ENCODE results near the gene ADRA2C. TPM values are rescaled to one million over a fixed set of nuclear protein-coding genes. Genes with fewer than 3 reads are reported as not detected.

Gene ADRA2C
- total RNA-seq, 4 donors from 2014 or later: 2.3 to 14.9 (median 6.5) TPM

DNA sequence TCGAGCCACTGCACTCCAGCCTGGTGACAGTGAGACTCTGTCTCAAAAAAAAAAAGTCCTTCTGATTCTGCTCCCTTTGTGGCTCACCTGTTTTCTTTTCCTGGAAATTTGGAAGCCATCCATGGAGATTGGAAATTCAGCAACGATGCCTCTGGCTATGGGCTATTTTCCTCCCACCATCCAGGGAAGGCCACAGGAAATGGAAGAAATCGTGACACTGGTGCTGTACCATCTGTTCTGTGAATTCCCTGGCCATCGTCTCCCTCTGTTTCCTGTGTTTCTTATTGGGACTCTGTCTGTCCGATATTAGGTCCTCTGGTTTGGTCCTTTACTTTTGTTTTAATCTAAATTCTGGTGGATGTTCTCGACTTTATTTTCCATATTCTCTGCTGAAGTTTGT, 29.4 kb upstream of the ADRA2C start:
- H3K4me3 ChIP-seq (ENCODE audit: low read depth, poor library complexity, severe bottlenecking): no peak overlapping the region
- TF ChIP-seq, protein P1, sequence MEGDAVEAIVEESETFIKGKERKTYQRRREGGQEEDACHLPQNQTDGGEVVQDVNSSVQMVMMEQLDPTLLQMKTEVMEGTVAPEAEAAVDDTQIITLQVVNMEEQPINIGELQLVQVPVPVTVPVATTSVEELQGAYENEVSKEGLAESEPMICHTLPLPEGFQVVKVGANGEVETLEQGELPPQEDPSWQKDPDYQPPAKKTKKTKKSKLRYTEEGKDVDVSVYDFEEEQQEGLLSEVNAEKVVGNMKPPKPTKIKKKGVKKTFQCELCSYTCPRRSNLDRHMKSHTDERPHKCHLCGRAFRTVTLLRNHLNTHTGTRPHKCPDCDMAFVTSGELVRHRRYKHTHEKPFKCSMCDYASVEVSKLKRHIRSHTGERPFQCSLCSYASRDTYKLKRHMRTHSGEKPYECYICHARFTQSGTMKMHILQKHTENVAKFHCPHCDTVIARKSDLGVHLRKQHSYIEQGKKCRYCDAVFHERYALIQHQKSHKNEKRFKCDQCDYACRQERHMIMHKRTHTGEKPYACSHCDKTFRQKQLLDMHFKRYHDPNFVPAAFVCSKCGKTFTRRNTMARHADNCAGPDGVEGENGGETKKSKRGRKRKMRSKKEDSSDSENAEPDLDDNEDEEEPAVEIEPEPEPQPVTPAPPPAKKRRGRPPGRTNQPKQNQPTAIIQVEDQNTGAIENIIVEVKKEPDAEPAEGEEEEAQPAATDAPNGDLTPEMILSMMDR (IDR thresholded peaks at IDR 0.05): no peak
- TF ChIP-seq POLR2A (IDR thresholded peaks at IDR 0.05): no peak
- intact Hi-C loops (cut with DNase I; ENCODE audit: low total_unique reads): no loop called here
- no peak for DNase-seq (ENCODE audit: low spot score in 2 of 2)
- WGBS, 2 donors: 52 to 58% methylated on average over 6 of the region's 6 CpGs

DNA sequence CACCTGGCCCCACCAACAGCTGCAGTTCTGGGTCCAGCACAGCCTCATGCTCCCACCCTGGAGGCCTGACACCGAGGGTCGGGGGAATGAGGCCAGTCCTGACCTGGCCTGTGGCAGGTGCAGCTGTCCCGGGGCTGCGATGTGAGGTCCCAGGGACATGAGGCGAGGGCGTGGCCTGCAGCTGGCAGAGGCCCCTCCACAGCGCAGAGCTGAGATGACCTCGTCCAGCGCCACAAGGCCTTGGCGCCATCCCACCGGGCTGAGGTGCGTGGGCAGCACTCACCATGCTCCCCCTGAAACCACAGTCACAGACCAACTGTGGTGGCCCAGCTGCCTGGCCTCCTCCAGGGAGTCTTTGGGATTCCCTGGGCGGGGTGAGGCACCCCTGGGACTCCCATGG, 26.6 kb upstream of the ADRA2C start:
- H3K4me3 ChIP-seq (ENCODE audit: low read depth, poor library complexity, severe bottlenecking): no peak overlapping the region
- WGBS, 2 donors: 87 to 93% methylated on average over 3 to 13 of the region's 13 CpGs
- TF ChIP-seq, protein P1 (IDR thresholded peaks at IDR 0.05): no peak
- TF ChIP-seq POLR2A (IDR thresholded peaks at IDR 0.05): no peak
- no peak for DNase-seq (ENCODE audit: low spot score in 2 of 2)
- intact Hi-C loops (cut with DNase I; ENCODE audit: low total_unique reads): no loop called here

- no peak for DNase-seq (ENCODE audit: low spot score in 2 of 2)
- intact Hi-C loops (cut with DNase I; ENCODE audit: low total_unique reads): no loop called here
- 73 to 81% methylated on average over 25 of the region's 25 CpGs for WGBS, 2 donors
- TF ChIP-seq, protein P1 (IDR thresholded peaks at IDR 0.05): no peak
- TF ChIP-seq POLR2A (IDR thresholded peaks at IDR 0.05): no peak
- no peak overlapping the region for H3K4me3 ChIP-seq (ENCODE audit: low read depth, poor library complexity, severe bottlenecking)
Observed at GRCh38 chr4:3740256-3740655, 25.9 kb upstream of the ADRA2C start.

DNA sequence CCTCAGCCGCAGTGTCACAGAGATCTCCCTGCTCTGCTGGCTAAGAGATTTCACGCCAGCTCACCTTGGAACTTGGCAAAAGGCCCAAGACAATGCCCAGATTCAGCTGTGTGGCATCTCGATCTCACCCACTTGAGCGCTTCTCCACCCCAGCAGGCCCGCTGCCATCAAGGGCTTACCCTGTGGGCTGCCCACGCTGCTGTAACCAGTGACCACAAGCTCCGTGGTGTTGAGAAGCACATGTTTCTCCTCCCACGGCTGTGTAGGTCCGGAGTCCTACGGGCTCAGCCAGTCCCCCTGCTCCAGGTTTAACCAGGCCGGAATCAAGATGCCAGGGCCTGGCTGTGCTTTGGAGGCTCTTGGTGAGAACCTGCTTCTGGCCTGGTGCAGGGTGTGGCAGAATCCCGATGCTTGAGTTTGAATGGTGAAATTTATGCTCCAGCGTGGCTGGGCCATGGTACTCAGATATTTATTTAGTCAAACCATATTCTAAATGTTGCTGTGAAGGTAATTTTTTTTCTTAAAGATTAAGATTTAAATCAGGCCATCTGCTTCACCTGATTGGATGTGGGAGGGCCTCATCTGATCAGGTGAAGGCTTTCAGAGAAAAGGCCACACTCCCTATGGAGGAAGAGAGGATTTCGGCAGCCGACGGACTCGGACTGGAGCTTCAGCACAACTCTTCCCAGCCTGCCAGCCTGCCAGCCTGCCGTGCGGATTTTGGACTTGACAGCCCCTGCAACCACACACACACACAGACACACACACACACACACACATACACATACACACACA, 24.8 kb upstream of the ADRA2C start:
- no peak overlapping the region for H3K4me3 ChIP-seq (ENCODE audit: low read depth, poor library complexity, severe bottlenecking)
- WGBS, 2 donors: 90 to 92% methylated on average over 18 of the region's 19 CpGs
- intact Hi-C loops (cut with DNase I; ENCODE audit: low total_unique reads): no loop called here
- TF ChIP-seq POLR2A (IDR thresholded peaks at IDR 0.05): no peak
- TF ChIP-seq, protein P1 (IDR thresholded peaks at IDR 0.05): no peak
- DNase-seq (ENCODE audit: low spot score in 2 of 2): no peak

GRCh38 chr4:3742610-3743009, 23.6 kb upstream of the ADRA2C start:
- DNase-seq (ENCODE audit: low spot score in 2 of 2): no peak
- no peak overlapping the region for H3K4me3 ChIP-seq (ENCODE audit: low read depth, poor library complexity, severe bottlenecking)
- WGBS, 2 donors: 100% methylated on average over 3 of the region's 3 CpGs
- intact Hi-C loops (cut with DNase I; ENCODE audit: low total_unique reads): no loop called here
- TF ChIP-seq POLR2A (IDR thresholded peaks at IDR 0.05): no peak
- TF ChIP-seq, protein P1 (IDR thresholded peaks at IDR 0.05): no peak

GRCh38 chr4:3744232-3744631, 22.0 kb upstream of the ADRA2C start:
- no peak overlapping the region for H3K4me3 ChIP-seq (ENCODE audit: low read depth, poor library complexity, severe bottlenecking)
- no peak for DNase-seq (ENCODE audit: low spot score in 2 of 2)
- TF ChIP-seq, protein P1 (IDR thresholded peaks at IDR 0.05): no peak
- no peak for TF ChIP-seq POLR2A (IDR thresholded peaks at IDR 0.05)
- WGBS, 2 donors: 64 to 65% methylated on average over 22 of the region's 22 CpGs
- intact Hi-C loops (cut with DNase I; ENCODE audit: low total_unique reads): no loop called here

Measured in lower leg skin (tissue), 4 donors.